Psoas muscle (tissue), 8 donors: Measurements from ENCODE around the gene PRKRA. TPM values are rescaled to one million over a fixed set of nuclear protein-coding genes. Genes with fewer than 3 reads are reported as not detected.

Experiments
- ATAC-seq, 4 donors: fragments of 200-7000 bp; cut with Tn5 transposase; one replicate each; pipeline ENCODE4 v1.9.1; 2020; ENCODE audit warnings: moderate library complexity in 3 of 4, mild to moderate bottlenecking in 2 of 4
- DNase-seq, 2 donors: peaks; one replicate each; pipeline ENCODE4 v3.0.0-alpha.2; 2020
- H3K27ac ChIP-seq: fragments of 200-600 bp; one replicate; pipeline ENCODE4 v1.8.0; 2022
- H3K27me3 ChIP-seq, 3 donors: fragments of 200-600 bp in 1 of 3; one replicate each; pipeline versions ENCODE4 v1.6.1 to v1.8.0; 2013 to 2022; ENCODE audit warnings: low read length in 2 of 3, mild to moderate bottlenecking in 2 of 3, moderate library complexity in 1 of 3; ENCODE audit not compliant: insufficient read depth in 3 of 3
- H3K36me3 ChIP-seq, 2 donors: fragments of 200-600 bp in 1 of 2; one replicate each; pipeline versions ENCODE4 v1.6.1 to v1.8.0; 2013 to 2022; ENCODE audit warnings: low read depth in 1 of 2, mild to moderate bottlenecking in 1 of 2, moderate library complexity in 1 of 2; ENCODE audit not compliant: insufficient read depth in 1 of 2
- H3K4me1 ChIP-seq: fragments of 200-600 bp; one replicate; pipeline ENCODE4 v1.8.0; 2022
- H3K4me3 ChIP-seq: fragments of 200-600 bp; one replicate; pipeline ENCODE4 v1.8.0; 2022; ENCODE audit warnings: mild to moderate bottlenecking
- H3K9me3 ChIP-seq: fragments of 200-600 bp; one replicate; pipeline ENCODE4 v1.8.0; 2022
- CTCF ChIP-seq: fragments of 200-600 bp; IDR thresholded peaks from one replicate; pipeline ENCODE4 v1.8.0; 2022; ENCODE audit warnings: antibody characterized with exemption
- WGBS, 3 donors: extraction: QIAGEN DNeasy Blood & Tissue Kit; methylation state at CpG; one replicate each; pipeline versions ENCODE4 v1.1.6 to v1.1.7; 2013; 5-methylcytosine and 5-hydroxymethylcytosine counted together
- intact Hi-C, 2 donors: fragments of 100-400 bp; cut with DNase I; formaldehyde crosslinking; loops; one replicate each; pipeline versions ENCODE4 v1.11.0 to v1.14.2; 2022
- polyA plus RNA-seq, 3 donors: library from polyadenylated mRNA; stranded (reverse); fragments of 200-250 nt; gene quantifications; one replicate each; pipeline ENCODE4 v1.2.3, GENCODE V29; 2013
- total RNA-seq, 4 donors: library from RNA; stranded (reverse); fragmentation: NEBNext Ultra II Directional in 2 of 4; extraction: Animal tissue kit (Norgen Biotek cat#: 25700) in 2 of 4; gene quantifications; one replicate each; pipeline versions ENCODE4 v1.2.1 to v1.2.4, GENCODE V29; 2021 to 2023
- donor health status: healthy with polysubstance abuse.
- donor health status: DM: no; HTN: no; CAD: no; lungs with moderate emphysema.
- donor health status: Bipolar disorder and iron deficiency.
- donor health status: healthy.
- donor health status: DM: yes; HTN: yes; CAD: no.
- donor health status: DM: no; HTN: no; CAD: no.
- donor health status: DM: no; HTN: no; CAD: no.
- donor health status: DM: yes; HTN: yes; CAD: no.

The PRKRA gene
- total and polyA plus RNA-seq, 7 donors = 53.1 to 106 (median 84.1) TPM

- H3K4me1 ChIP-seq = no peaks in the 10 kb centered on the region
- DNase-seq (no peak), ATAC-seq (no peak)
- no peaks in the 10 kb centered on the region for H3K9me3 ChIP-seq
- H3K27ac ChIP-seq = no peak overlapping the region
- intact Hi-C loops = no loop called here
- no peak for TF ChIP-seq CTCF
- H3K4me3 ChIP-seq = no peak overlapping the region
- no peaks in the 10 kb centered on the region for H3K27me3 ChIP-seq
- no peaks in the 10 kb centered on the region for H3K36me3 ChIP-seq
- 87 to 91% (median 88%) methylated on average over 5 of the region's 5 CpGs for WGBS, 3 donors
These were observed 41.7 kb downstream of the PRKRA start for GRCh38 chr2:178409261-178409660.

GRCh38 chr2:178404368-178404767 is 46.6 kb downstream of the PRKRA start:
- ATAC-seq (peak; percentile 86 to 96 (median 91)), DNase-seq (peak; percentile 35 to 57)
- H3K27ac ChIP-seq = peak overlapping the region; percentile 18
- intact Hi-C loops = loop anchor here in 1 of 2 donors (5.0 kb wide), 1 partner anchor 1343 kb away; no protein-coding TSS in a partner anchor
- no peaks in the 10 kb centered on the region for H3K4me1 ChIP-seq
- TF ChIP-seq CTCF = no peak
- 4 to 10% (median 5%) methylated on average over 4 of the region's 4 CpGs for WGBS, 3 donors
- H3K4me3 ChIP-seq = no peak overlapping the region
- no peaks in the 10 kb centered on the region for H3K9me3 ChIP-seq
- no peaks in the 10 kb centered on the region for H3K27me3 ChIP-seq
- peaks cover 0 to 5% of the 10 kb centered on the region in 2 donors for H3K36me3 ChIP-seq

GRCh38 chr2:178403671-178404306 is 47.2 kb downstream of the PRKRA start:
- Histone ChIP-seq H3K36me3 (peaks cover 0 to 10% of the 10 kb centered on the region in 2 donors), H3K27me3 (no peaks in the 10 kb centered on the region), H3K4me1 (no peaks in the 10 kb centered on the region), H3K27ac (peak overlapping the region; percentile 18), H3K9me3 (no peaks in the 10 kb centered on the region), H3K4me3 (no peak overlapping the region)
- WGBS, 3 donors = 54 to 66% (median 61%) methylated on average over 3 of the region's 3 CpGs
- no peak for TF ChIP-seq CTCF
- DNase-seq = no peak
- intact Hi-C loops = loop anchor here in 1 of 2 donors (5.0 kb wide), 1 partner anchor 1344 kb away; no protein-coding TSS in a partner anchor
- peak; percentile 17 to 53 (median 26) for ATAC-seq

- Histone ChIP-seq H3K27me3 (no peaks in the 10 kb centered on the region), H3K4me1 (no peaks in the 10 kb centered on the region), H3K4me3 (no peak overlapping the region), H3K9me3 (no peaks in the 10 kb centered on the region), H3K36me3 (peaks cover 0 to 24% of the 10 kb centered on the region in 2 donors), H3K27ac (no peak overlapping the region)
- no peak for DNase-seq
- intact Hi-C loops = loop anchor here in 1 of 2 donors (5.0 kb wide), 1 partner anchor 1345 kb away; no protein-coding TSS in a partner anchor
- 78 to 84% (median 80%) methylated on average over 6 of the region's 6 CpGs for WGBS, 3 donors
- no peak for TF ChIP-seq CTCF
- ATAC-seq = no peak
These were observed 49.0 kb downstream of the PRKRA start for GRCh38 chr2:178401994-178402437.
